IMR-90 (cell line): ENCODE measurements around the gene ATP7A. TPM values are rescaled to one million over a fixed set of nuclear protein-coding genes. Genes with fewer than 3 reads are reported as not detected.

Source experiments
- ATAC-seq: fragments of 200-7000 bp; cut with Tn5 transposase; 2 replicates; pipeline ENCODE4 v1.9.1; 2020; ENCODE audit warnings: low read depth, mild to moderate bottlenecking, moderate library complexity
- BruUV-seq: library from RNA; stranded (reverse); fragments of 400-500 nt; replicated peaks from 2 replicates; lab custom pipeline; 2021; lab: Mats Ljungman, UMichigan
- CTCF ChIA-PET: fragments of 300-600 bp; formaldehyde crosslinking; extraction: SDS; loops from one replicate; lab custom pipeline; 2021; ENCODE audit warnings: antibody characterized with exemption; lab: Yijun Ruan, JAX
- POLR2A ChIA-PET: fragments of 300-600 bp; sonication (Branson Sonifier 250); formaldehyde crosslinking; loops from one replicate; lab custom pipeline; 2022; ENCODE audit warnings: antibody characterized with exemption; ENCODE audit not compliant: unreplicated experiment; lab: Charles Lee
- DNase-seq: peaks from one replicate; pipeline ENCODE4 v3.0.0; 2013
- H2AFZ ChIP-seq: replicated peaks from 2 replicates; pipeline ENCODE3; 2013; ENCODE audit warnings: low read length, mild to moderate bottlenecking; ENCODE audit not compliant: poor library complexity
- H2AK5ac ChIP-seq: 2 replicates; pipeline ENCODE4 v1.6.1; 2013; ENCODE audit warnings: low read depth, low read length, inconsistent platforms
- H2AK9ac ChIP-seq: replicated peaks from 2 replicates; pipeline ENCODE3; 2013; ENCODE audit warnings: mild to moderate bottlenecking, low read depth, low read length, moderate library complexity; ENCODE audit not compliant: poor library complexity
- H2BK120ac ChIP-seq: 2 replicates; pipeline ENCODE4 v1.6.1; 2013; ENCODE audit warnings: low read depth, low read length, inconsistent platforms
- H2BK15ac ChIP-seq: 3 replicates; pipeline ENCODE4 v1.6.1; 2013; ENCODE audit warnings: low read depth, low read length, inconsistent platforms
- H2BK20ac ChIP-seq: 2 replicates; pipeline ENCODE4 v1.6.1; 2013; ENCODE audit warnings: low read depth, mild to moderate bottlenecking, inconsistent platforms, low read length, moderate library complexity
- H2BK5ac ChIP-seq: 2 replicates; pipeline ENCODE4 v1.6.1; 2013; ENCODE audit warnings: mild to moderate bottlenecking, low read depth, low read length, inconsistent platforms; ENCODE audit not compliant: poor library complexity, severe bottlenecking
- H3K14ac ChIP-seq: replicated peaks from 2 replicates; pipeline ENCODE4 v1.6.1; 2013; ENCODE audit warnings: low read depth, low read length, inconsistent platforms
- H3K18ac ChIP-seq: 2 replicates; pipeline ENCODE4 v1.6.1; 2013; ENCODE audit warnings: low read depth, low read length, control low read depth
- H3K23ac ChIP-seq: 2 replicates; pipeline ENCODE4 v1.6.1; 2013; ENCODE audit warnings: low read depth, low read length, inconsistent platforms
- H3K27ac ChIP-seq: 2 replicates; pipeline ENCODE4 v1.5.1; 2013; ENCODE audit warnings: mild to moderate bottlenecking, control low read depth, low read length; ENCODE audit not compliant: insufficient read depth
- H3K27me3 ChIP-seq: 2 replicates; pipeline ENCODE4 v1.6.1; 2013; ENCODE audit warnings: low read length; ENCODE audit not compliant: control insufficient read depth, insufficient read depth
- H3K36me3 ChIP-seq: 2 replicates; pipeline ENCODE4 v1.6.1; 2013; ENCODE audit warnings: low read length, mixed read lengths; ENCODE audit not compliant: control insufficient read depth, insufficient read depth
- H3K4ac ChIP-seq: 2 replicates; pipeline ENCODE4 v1.6.1; 2013; ENCODE audit warnings: low read depth, low read length, inconsistent platforms
- H3K4me1 ChIP-seq: 2 replicates; pipeline ENCODE4 v1.6.1; 2013; ENCODE audit warnings: low read length, mixed read lengths; ENCODE audit not compliant: control insufficient read depth, insufficient read depth
- H3K4me2 ChIP-seq: 2 replicates; pipeline ENCODE4 v1.6.1; 2013; ENCODE audit warnings: low read depth, mild to moderate bottlenecking, control low read depth, low read length, moderate library complexity
- H3K4me3 ChIP-seq: 2 replicates; pipeline ENCODE4 v1.5.1; 2013; ENCODE audit warnings: low read depth, mild to moderate bottlenecking, control low read depth, low read length, moderate library complexity; ENCODE audit not compliant: insufficient read depth
- H3K56ac ChIP-seq: 2 replicates; pipeline ENCODE4 v1.6.1; 2013; ENCODE audit warnings: low read length, inconsistent platforms; ENCODE audit not compliant: insufficient read depth; ENCODE audit errors: extremely low read depth
- H3K79me1 ChIP-seq, 2 experiments: 2 replicates each; pipeline ENCODE4 v1.6.1; 2013; ENCODE audit warnings: low read length in 2 of 2, inconsistent platforms in 1 of 2, low read depth in 1 of 2
- H3K9ac ChIP-seq: 2 replicates; pipeline ENCODE4 v1.6.1; 2013; ENCODE audit warnings: low read depth, low read length, control low read depth
- H3K9me1 ChIP-seq: 2 replicates; pipeline ENCODE4 v1.6.1; 2013; ENCODE audit warnings: low read length, inconsistent platforms; ENCODE audit not compliant: insufficient read depth
- H3K9me3 ChIP-seq: 2 replicates; pipeline ENCODE4 v1.6.1; 2013; ENCODE audit warnings: low read length; ENCODE audit not compliant: control insufficient read depth, insufficient read depth
- H4K20me1 ChIP-seq: 2 replicates; pipeline ENCODE4 v1.6.1; 2013; ENCODE audit warnings: low read length, inconsistent platforms; ENCODE audit not compliant: insufficient read depth
- H4K5ac ChIP-seq: 2 replicates; pipeline ENCODE4 v1.6.1; 2013; ENCODE audit warnings: mild to moderate bottlenecking, low read depth, low read length, control low read depth
- H4K8ac ChIP-seq, 2 experiments: 2 replicates each; pipeline ENCODE4 v1.6.1; 2013; ENCODE audit warnings: low read depth in 2 of 2, low read length in 2 of 2, control low read depth in 1 of 2, inconsistent platforms in 1 of 2
- H4K91ac ChIP-seq: 2 replicates; pipeline ENCODE4 v1.6.1; 2013; ENCODE audit warnings: low read depth, low read length, inconsistent platforms; ENCODE audit not compliant: insufficient read depth
- BHLHE40 ChIP-seq: fragments of 150-350 bp; IDR thresholded peaks from 2 replicates; pipeline ENCODE4 v1.6.1; 2016; ENCODE audit warnings: mild to moderate bottlenecking, low read depth, low read length
- CEBPB ChIP-seq: IDR thresholded peaks from 2 replicates; pipeline ENCODE4 v1.6.1; 2012; ENCODE audit warnings: low read depth, low read length, improper control_type of control experiment
- CHD1 ChIP-seq: IDR thresholded peaks from 2 replicates; pipeline ENCODE4 v1.6.1; 2012; ENCODE audit warnings: low read depth, low read length, improper control_type of control experiment
- FOS ChIP-seq: fragments of 150-350 bp; IDR thresholded peaks from 2 replicates; pipeline ENCODE4 v1.6.1; 2016; ENCODE audit warnings: low read depth, low read length
- MAFK ChIP-seq: IDR thresholded peaks from 2 replicates; pipeline ENCODE4 v1.6.1; 2012; ENCODE audit warnings: low read depth, low read length, improper control_type of control experiment
- MAZ ChIP-seq: IDR thresholded peaks from 2 replicates; pipeline ENCODE4 v1.6.1; 2012; ENCODE audit warnings: low read depth, mild to moderate bottlenecking, low read length, improper control_type of control experiment, moderate library complexity, borderline replicate concordance
- MXI1 ChIP-seq: IDR thresholded peaks from 2 replicates; pipeline ENCODE4 v1.6.1; 2012; ENCODE audit warnings: low read depth, mild to moderate bottlenecking, low read length, moderate library complexity, borderline replicate concordance
- NFE2L2 ChIP-seq: fragments of 150-350 bp; IDR thresholded peaks from 2 replicates; pipeline ENCODE4 v1.6.1; 2016; ENCODE audit warnings: low read depth, mild to moderate bottlenecking, low read length
- POLR2A ChIP-seq: IDR thresholded peaks from 2 replicates; pipeline ENCODE4 v1.6.1; 2012; ENCODE audit warnings: mild to moderate bottlenecking, low read depth, low read length
- RAD21 ChIP-seq: IDR thresholded peaks from 2 replicates; pipeline ENCODE4 v1.6.1; 2012; ENCODE audit warnings: low read length, improper control_type of control experiment
- RCOR1 ChIP-seq: IDR thresholded peaks from 2 replicates; pipeline ENCODE4 v1.6.1; 2012; ENCODE audit warnings: mild to moderate bottlenecking, low read length, improper control_type of control experiment; ENCODE audit not compliant: insufficient replicate concordance
- RFX5 ChIP-seq: IDR thresholded peaks from 2 replicates; pipeline ENCODE4 v1.8.0; 2012; ENCODE audit warnings: low read depth, mild to moderate bottlenecking, low read length, moderate library complexity
- SMC3 ChIP-seq: fragments of 150-350 bp; IDR thresholded peaks from 2 replicates; pipeline ENCODE4 v1.6.1; 2016; ENCODE audit warnings: low read depth, mild to moderate bottlenecking, antibody characterized with exemption, low read length, moderate library complexity
- WGBS, 2 experiments: methylation state at CpG; one replicate each; pipeline versions ENCODE4 v1.1.5 to v1.1.7; 2013; ENCODE audit warnings: missing lambda C conversion rate in 2 of 2; ENCODE audit not compliant: insufficient read length in 1 of 2; ENCODE audit errors: extremely low coverage in 2 of 2; 5-methylcytosine and 5-hydroxymethylcytosine counted together
- dilution Hi-C: fragments of 300-500 bp; cut with HindIII; formaldehyde crosslinking; loops from one replicate; pipeline ENCODE4 v1.14.3; 2018; ENCODE audit warnings: low sequenced_read_pairs; ENCODE audit not compliant: unreplicated experiment
- in situ Hi-C: fragments of 300-500 bp; cut with MboI; formaldehyde crosslinking; loops from 3 replicates; pipeline ENCODE4 v1.14.3; 2019; ENCODE audit warnings: low sequenced_read_pairs, inconsistent platforms, mixed read lengths
- intact Hi-C: fragments of 100-400 bp; cut with micrococcal nuclease; formaldehyde crosslinking; loops from 2 replicates; pipeline ENCODE4 v1.10.0; 2022
- polyA plus RNA-seq, 3 experiments: library from polyadenylated mRNA; depleted of rRNA; stranded (reverse); fragments of >200 nt; gene quantifications; 2 replicates each; pipeline ENCODE4 v1.2.3, GENCODE V29; 2012; ENCODE audit warnings: low replicate concordance in 1 of 3
- total RNA-seq: library from RNA; depleted of rRNA; stranded (reverse); fragments of >200 nt; gene quantifications from 2 replicates; pipeline ENCODE4 v1.2.3, GENCODE V29; 2012
- TF ChIP-seq, protein P1 (sequence below): fragments of 150-350 bp; IDR thresholded peaks from 2 replicates; pipeline ENCODE4 v1.6.1; 2016; ENCODE audit warnings: low read depth, mild to moderate bottlenecking, low read length, moderate library complexity, borderline replicate concordance
- TF ChIP-seq, protein P2 (sequence below): conservative IDR thresholded peaks from 2 replicates; pipeline ENCODE4 v1.5.1; 2012; ENCODE audit warnings: mild to moderate bottlenecking, low read depth, low read length, improper control_type of control experiment
- TF ChIP-seq, protein P3 (sequence below): fragments of 150-350 bp; IDR thresholded peaks from 2 replicates; pipeline ENCODE4 v1.6.1; 2017; ENCODE audit warnings: mild to moderate bottlenecking, antibody characterized with exemption, low read length, low read depth

Gene ATP7A
- total and polyA plus RNA-seq, 2 of the 4 experiments (the other 2 are of a cell fraction) = 4.2 to 22.4 TPM

DNA sequence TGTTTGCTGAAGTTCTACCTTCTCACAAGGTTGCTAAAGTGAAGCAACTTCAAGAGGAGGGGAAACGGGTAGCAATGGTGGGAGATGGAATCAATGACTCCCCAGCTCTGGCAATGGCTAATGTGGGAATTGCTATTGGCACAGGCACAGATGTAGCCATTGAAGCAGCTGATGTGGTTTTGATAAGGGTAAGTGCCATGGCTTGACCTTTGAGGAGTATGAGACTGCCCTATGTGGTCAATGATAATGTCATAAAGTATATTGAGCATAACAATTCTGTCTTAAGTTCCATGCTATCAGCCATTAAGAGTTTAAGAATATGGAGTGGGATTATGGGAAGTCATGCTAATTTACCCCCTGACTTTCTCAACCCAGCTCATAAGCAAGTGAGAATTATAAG is 132.1 kb downstream of the ATP7A start:
- Histone ChIP-seq H4K5ac (no peak overlapping the region), H4K20me1 (no peaks in the 10 kb centered on the region), H3K23ac (no peak overlapping the region), H2AFZ (no peak overlapping the region), H3K4ac (no peak overlapping the region), H3K9me3 (no peaks in the 10 kb centered on the region), H4K91ac (no peak overlapping the region), H2BK15ac (no peak overlapping the region), H3K14ac (no peak overlapping the region), H3K4me1 (no peaks in the 10 kb centered on the region), H2BK5ac (no peak overlapping the region), H2AK5ac (no peak overlapping the region), H2BK120ac (no peak overlapping the region), H2AK9ac (no peak overlapping the region), H3K56ac (no peak overlapping the region), H3K4me2 (no peak overlapping the region), H3K27me3 (no peaks in the 10 kb centered on the region), H3K4me3 (no peak overlapping the region), H3K36me3 (peaks cover 3% of the 10 kb centered on the region; the same call in 1 of the 2 replicates), H2BK20ac (no peak overlapping the region), H3K79me1 (no peaks in the 10 kb centered on the region), H3K9me1 (no peaks in the 10 kb centered on the region), H3K27ac (no peak overlapping the region), H3K18ac (no peak overlapping the region), H4K8ac (no peak overlapping the region), H3K9ac (no peak overlapping the region)
- TF ChIP-seq RFX5 (no peak), CEBPB (no peak), MAFK (no peak), BHLHE40 (no peak), POLR2A (no peak), CHD1 (no peak), SMC3 (no peak), FOS (no peak), NFE2L2 (no peak), MXI1 (no peak), RAD21 (no peak), MAZ (no peak), RCOR1 (no peak)
- TF ChIP-seq, protein P1, sequence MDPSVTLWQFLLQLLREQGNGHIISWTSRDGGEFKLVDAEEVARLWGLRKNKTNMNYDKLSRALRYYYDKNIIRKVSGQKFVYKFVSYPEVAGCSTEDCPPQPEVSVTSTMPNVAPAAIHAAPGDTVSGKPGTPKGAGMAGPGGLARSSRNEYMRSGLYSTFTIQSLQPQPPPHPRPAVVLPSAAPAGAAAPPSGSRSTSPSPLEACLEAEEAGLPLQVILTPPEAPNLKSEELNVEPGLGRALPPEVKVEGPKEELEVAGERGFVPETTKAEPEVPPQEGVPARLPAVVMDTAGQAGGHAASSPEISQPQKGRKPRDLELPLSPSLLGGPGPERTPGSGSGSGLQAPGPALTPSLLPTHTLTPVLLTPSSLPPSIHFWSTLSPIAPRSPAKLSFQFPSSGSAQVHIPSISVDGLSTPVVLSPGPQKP = no peak
- TF ChIP-seq, protein P2, sequence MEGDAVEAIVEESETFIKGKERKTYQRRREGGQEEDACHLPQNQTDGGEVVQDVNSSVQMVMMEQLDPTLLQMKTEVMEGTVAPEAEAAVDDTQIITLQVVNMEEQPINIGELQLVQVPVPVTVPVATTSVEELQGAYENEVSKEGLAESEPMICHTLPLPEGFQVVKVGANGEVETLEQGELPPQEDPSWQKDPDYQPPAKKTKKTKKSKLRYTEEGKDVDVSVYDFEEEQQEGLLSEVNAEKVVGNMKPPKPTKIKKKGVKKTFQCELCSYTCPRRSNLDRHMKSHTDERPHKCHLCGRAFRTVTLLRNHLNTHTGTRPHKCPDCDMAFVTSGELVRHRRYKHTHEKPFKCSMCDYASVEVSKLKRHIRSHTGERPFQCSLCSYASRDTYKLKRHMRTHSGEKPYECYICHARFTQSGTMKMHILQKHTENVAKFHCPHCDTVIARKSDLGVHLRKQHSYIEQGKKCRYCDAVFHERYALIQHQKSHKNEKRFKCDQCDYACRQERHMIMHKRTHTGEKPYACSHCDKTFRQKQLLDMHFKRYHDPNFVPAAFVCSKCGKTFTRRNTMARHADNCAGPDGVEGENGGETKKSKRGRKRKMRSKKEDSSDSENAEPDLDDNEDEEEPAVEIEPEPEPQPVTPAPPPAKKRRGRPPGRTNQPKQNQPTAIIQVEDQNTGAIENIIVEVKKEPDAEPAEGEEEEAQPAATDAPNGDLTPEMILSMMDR = no peak
- TF ChIP-seq, protein P3, sequence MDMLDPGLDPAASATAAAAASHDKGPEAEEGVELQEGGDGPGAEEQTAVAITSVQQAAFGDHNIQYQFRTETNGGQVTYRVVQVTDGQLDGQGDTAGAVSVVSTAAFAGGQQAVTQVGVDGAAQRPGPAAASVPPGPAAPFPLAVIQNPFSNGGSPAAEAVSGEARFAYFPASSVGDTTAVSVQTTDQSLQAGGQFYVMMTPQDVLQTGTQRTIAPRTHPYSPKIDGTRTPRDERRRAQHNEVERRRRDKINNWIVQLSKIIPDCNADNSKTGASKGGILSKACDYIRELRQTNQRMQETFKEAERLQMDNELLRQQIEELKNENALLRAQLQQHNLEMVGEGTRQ = no peak
- intact Hi-C loops = no loop called here
- POLR2A ChIA-PET = no interaction called here
- ATAC-seq (no peak), DNase-seq (no peak)
- no TSS peak for BruUV-seq
- in situ Hi-C loops = no loop called here
- WGBS, 2 experiments = no CpG with 5 or more reads among the region's 1 CpG
- CTCF ChIA-PET = no interaction called here
- dilution Hi-C loops = no loop called here
